Fibroblast of skin of left quadriceps (primary cell): Measurements from ENCODE around the gene PACSIN2.
"Not testable (repeated sequence)": the region's sequence is repeated elsewhere in the genome, so short reads cannot be mapped to it uniquely, and the experiment has no call there.

Source experiments
- DNase-seq, 2 experiments: peaks; one replicate each; pipeline ENCODE4 v3.0.0-alpha.2; 2013; ENCODE audit warnings: low read depth in 2 of 2

PACSIN2 gene

DNA sequence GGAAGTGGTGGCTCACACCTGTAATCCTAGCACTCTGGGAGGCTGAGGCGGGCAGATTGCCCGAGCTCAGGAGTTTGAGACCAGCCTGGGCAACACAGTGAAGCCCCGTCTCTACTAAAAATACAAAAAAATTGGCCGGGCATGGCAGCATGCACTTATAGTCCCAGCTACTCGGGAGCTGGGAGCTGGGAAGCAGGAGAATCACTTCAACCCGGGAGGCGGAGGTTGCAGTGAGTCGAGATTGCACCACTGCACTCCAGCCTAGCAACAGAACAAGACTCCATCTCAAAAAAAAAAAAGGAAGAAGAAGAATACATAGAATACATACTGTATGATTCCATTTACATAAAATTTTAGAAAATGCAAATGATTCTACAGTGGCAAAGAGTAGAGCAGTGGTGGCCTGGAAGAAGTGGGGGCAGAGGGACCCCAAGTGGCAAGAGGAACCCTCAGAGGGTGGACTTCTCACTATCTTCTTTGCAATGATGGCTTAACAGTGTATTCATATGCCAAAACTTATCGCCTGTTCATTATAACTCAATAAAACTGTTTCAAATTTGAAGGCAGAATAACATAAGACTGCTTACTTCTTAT is 22.0 kb downstream of the PACSIN2 start:
- no peak for DNase-seq

- no peak for DNase-seq
Observed at GRCh38 chr22:42992092-42992491, 22.9 kb downstream of the PACSIN2 start.

- peak in 1 of 2 experiments; percentile 36 for DNase-seq
Observed at GRCh38 chr22:42991010-42991651, 23.8 kb downstream of the PACSIN2 start.

DNA sequence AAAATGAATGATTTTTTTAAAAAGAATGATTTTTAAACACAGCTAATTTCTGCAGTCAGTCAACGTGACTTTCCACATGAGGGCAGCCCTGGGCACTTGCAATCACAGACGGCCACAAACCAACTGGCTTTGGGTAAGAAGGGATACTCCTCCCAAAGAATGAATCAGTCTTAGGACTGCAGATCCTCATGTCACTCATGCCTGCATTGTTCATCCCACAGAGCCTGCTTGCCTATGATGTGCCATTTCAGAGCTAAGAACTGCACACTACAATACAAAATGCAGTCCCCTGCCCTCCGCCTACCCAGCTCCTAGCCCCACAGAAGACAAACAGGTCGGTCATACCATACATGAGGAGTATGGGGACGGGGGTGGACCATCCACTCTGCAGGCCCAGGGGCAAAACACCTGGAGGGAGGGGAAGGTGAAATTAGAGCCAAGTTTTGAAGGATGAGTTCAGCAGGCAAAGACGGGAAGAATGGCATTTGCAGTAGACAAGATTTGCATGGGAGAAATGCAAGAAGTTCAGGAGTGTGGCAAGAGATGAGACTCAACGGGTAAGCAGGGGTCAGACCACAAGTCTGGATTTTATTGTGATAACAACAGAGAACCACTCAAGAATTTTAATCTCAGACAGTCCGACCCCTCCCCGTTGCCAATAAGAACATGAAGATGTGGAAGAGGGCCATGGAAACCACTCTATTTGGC is 24.7 kb downstream of the PACSIN2 start:
- DNase-seq: peak; percentile 48 to 59

GRCh38 chr22:42986115-42986514 is 28.8 kb downstream of the PACSIN2 start:
- DNase-seq: no peak

DNA sequence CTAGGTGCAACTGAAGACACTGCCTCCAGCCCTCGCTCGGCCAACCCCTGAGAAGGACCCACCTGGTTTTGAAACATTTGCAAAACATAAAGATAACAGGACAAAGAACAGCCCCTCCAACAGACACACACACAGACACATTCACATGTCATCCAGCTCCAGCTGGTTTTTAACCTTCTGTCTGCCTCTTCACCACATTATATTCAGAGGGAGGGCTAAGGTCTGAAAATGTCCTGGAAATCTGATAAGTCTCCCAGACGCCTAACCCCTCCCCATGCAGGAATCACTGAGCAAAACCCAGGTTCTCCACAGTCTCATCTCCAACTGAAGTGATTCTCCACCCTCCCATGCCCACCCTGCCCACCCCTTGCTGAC is 29.4 kb downstream of the PACSIN2 start:
- DNase-seq: no peak

- DNase-seq: no peak
Observed at GRCh38 chr22:42984814-42985530, 30.0 kb downstream of the PACSIN2 start.

DNA sequence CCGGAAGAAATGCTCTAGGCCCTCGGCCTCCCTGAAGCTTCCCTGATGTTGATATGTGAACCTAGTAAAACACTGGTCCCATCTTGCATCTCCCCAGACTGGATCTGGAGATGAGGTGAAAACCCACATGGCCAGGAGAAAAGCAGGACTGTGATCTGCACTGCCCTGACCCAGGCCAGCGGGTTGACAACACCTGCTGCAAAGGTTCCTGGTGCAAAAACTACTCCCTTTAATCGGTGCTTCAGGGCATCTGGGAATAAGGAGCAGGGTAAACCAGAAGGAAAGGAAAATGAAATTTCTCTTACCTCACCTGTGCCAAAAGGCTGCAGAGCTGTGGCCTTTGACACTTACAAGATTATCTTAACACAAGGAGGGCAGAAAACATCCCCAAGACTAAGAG is 30.6 kb downstream of the PACSIN2 start:
- no peak for DNase-seq

- no peak for DNase-seq
Observed at GRCh38 chr22:42983470-42983869, 31.5 kb downstream of the PACSIN2 start.

GRCh38 chr22:42979606-42980005 is 35.3 kb downstream of the PACSIN2 start:
- no peak for DNase-seq

GRCh38 chr22:42978453-42979103 is 36.4 kb downstream of the PACSIN2 start:
- DNase-seq: no peak

GRCh38 chr22:42977569-42977968 is 37.4 kb downstream of the PACSIN2 start:
- DNase-seq: no peak

GRCh38 chr22:42976217-42976933 is 38.6 kb downstream of the PACSIN2 start:
- DNase-seq: no peak

- DNase-seq: no peak
Observed at GRCh38 chr22:42974223-42974622, 40.7 kb downstream of the PACSIN2 start.

- no peak for DNase-seq
Observed at GRCh38 chr22:42973536-42973881, 41.4 kb downstream of the PACSIN2 start.

DNA sequence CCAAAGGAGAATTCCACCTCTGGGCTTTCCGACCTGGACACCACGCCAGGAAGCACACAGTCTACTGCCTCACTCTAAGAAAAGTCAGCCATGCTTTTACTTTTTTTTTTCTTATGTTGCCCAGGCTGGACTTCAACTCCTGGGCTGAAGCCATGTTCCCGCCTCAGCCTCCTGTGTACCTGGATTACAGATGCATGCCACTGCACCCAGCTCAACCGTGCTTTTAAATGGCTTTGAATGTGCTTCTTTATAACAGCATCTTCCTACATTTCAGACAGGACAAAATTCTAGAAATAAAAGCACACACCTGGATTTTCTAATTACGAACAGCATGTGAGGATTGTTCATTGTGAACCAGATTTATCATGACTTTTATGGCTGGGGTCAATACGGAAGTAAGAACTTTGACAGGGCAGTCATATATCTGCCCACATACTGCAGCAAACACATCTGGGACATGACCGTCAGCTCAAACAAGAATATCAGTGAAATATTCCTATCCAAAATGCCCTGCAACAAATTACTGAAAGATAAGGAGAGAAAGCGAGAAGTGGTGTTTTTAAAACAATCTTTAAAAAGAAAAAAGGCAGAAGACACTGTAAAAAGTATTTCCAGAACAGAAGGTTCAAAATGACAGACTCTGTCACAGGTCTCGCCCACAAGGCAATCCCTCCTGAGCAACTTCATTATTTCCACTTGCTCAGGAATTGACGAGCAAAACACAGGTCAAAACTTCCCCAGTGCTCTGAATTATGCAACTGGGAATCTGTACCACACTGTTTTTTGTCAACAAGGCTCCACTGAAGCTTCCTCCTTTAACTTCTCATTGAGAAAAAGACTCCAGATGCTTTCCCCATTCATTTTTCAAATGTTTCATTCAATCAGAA is 42.1 kb downstream of the PACSIN2 start:
- DNase-seq: no peak

- not testable (repeated sequence) for DNase-seq
Observed at GRCh38 chr22:42971473-42971860, 43.5 kb downstream of the PACSIN2 start.

- DNase-seq: no peak
Observed at GRCh38 chr22:42970029-42970428, 44.9 kb downstream of the PACSIN2 start.

GRCh38 chr22:42969348-42969975 is 45.5 kb downstream of the PACSIN2 start:
- DNase-seq: peak; percentile 92 to 94

GRCh38 chr22:42967933-42968332 is 47.0 kb downstream of the PACSIN2 start:
- DNase-seq: no peak
